Measurements from ENCODE around the gene PTPN20.

PTPN20 gene

DNA sequence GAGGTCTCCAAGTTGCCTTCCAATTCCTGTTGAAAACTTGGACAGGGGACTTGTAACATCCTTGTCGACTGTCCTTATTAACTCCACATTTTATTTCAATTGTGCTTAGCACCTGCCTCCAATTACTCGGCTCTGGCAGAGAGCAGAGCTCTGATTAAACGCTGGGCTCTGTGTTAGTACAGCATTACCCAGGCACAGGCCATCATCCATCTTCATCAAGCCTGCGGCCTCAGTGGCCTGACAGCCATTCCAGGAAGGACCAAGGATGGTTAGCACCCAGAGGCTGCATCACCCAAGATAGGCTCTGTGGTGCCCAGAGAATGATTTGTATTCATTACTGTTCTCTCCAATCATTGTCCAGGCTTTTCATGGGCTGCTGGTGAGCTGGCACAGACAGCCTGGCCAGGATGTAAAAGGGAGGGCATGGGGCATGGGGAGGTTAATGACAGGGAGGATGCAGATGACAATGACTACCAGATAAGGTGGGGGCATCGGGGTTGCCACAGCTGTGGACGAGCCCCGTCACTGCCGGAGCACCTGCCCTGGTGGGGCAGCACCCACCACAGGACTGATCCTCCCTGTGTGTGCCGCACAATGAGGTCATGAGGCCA, 123.3 kb downstream of the PTPN20 start:
- TF ChIP-seq, protein P1, sequence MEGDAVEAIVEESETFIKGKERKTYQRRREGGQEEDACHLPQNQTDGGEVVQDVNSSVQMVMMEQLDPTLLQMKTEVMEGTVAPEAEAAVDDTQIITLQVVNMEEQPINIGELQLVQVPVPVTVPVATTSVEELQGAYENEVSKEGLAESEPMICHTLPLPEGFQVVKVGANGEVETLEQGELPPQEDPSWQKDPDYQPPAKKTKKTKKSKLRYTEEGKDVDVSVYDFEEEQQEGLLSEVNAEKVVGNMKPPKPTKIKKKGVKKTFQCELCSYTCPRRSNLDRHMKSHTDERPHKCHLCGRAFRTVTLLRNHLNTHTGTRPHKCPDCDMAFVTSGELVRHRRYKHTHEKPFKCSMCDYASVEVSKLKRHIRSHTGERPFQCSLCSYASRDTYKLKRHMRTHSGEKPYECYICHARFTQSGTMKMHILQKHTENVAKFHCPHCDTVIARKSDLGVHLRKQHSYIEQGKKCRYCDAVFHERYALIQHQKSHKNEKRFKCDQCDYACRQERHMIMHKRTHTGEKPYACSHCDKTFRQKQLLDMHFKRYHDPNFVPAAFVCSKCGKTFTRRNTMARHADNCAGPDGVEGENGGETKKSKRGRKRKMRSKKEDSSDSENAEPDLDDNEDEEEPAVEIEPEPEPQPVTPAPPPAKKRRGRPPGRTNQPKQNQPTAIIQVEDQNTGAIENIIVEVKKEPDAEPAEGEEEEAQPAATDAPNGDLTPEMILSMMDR (IDR thresholded peaks at IDR 0.05; ENCODE audit: control insufficient read depth, insufficient read depth, low read depth, low read length, missing control alignments), result no peak
- no peak for DNase-seq (ENCODE audit: low read depth)
- H3K4me3 ChIP-seq (ENCODE audit: control insufficient read depth, low read depth, low read length), result no peak overlapping the region

DNA sequence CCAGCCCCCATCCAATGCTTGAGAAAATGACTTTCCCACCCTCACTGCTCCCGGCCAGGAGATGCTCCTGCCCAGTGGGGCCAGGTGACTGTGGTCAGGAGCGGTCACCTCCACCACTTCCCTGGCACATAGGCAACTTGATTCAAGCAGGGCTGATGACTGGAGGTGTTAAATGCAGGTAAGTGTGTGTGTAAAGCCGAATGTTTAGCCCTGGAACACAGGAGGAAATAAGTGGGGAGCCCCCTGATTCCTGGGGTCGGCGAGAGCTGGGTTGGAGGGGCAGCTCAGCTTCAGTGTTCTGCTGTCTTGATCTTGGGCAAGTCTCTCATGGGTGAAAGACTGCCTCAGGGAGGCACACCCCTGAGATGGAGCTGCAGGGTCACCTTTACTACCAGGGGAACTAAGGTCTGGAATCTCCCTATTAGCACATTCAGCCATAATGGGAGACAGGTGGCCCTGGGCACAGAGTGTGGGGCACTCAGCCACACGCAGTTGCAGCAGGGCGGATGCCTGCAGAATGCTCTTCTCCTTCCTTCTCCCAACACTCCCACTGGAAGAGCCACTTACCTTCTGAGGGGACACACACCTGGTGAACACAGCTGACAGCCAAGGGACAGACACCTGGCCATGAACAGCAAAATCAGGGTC, 124.1 kb downstream of the PTPN20 start:
- no peak for DNase-seq (ENCODE audit: low read depth)
- no peak overlapping the region for H3K4me3 ChIP-seq (ENCODE audit: control insufficient read depth, low read depth, low read length)
- TF ChIP-seq, protein P1 (IDR thresholded peaks at IDR 0.05; ENCODE audit: control insufficient read depth, insufficient read depth, low read depth, low read length, missing control alignments), result no peak

DNA sequence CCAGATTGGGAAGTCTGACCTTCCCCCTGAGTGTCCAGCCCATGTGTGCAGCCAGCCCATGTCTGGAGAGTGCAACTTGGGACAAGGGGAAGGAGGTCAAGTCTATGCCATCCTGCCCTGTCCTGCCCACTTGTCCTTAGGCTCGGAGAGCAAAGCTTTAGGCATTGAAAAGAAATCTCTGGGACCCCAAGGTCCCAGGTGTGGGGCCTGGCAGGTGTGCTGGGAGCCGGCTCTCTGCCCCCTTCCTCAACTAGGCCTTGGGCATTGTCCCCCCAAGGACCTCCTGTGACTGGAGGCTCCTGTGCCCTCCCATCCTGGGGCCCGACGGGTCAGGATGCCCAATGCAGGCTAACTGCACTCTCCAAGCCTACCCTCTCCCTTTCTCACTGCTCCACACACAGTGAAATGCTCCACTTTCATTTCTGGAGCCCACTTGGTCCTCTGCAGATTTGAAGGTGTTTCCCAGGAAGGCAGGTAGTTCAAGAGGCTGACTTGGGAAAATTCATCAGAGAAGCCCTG, 124.7 kb downstream of the PTPN20 start:
- DNase-seq (ENCODE audit: low read depth), result no peak
- H3K4me3 ChIP-seq (ENCODE audit: control insufficient read depth, low read depth, low read length), result no peak overlapping the region
- TF ChIP-seq, protein P1 (IDR thresholded peaks at IDR 0.05; ENCODE audit: control insufficient read depth, insufficient read depth, low read depth, low read length, missing control alignments), result no peak

DNA sequence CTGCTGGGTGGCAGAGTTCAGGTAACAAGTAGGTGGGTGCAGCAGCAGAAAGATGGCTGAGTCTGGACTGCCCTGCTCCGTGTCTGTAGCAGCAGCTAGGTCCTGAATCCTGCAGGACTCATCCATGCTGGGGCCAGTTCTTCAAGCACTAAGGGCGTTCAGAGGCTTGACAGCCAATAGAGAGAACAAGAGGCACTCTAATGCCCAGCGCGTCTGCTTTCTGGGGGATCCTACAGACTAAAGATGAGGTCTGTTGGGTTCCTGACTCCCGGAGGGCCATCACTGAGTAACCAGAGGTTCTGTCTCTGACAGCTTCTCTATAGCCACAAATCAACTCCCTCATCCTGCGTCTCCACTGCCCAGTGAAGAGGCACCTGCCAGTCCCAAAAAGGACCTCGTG, 125.5 kb downstream of the PTPN20 start:
- TF ChIP-seq, protein P1 (IDR thresholded peaks at IDR 0.05; ENCODE audit: control insufficient read depth, insufficient read depth, low read depth, low read length, missing control alignments), result no peak
- DNase-seq (ENCODE audit: low read depth), result no peak
- no peak overlapping the region for H3K4me3 ChIP-seq (ENCODE audit: control insufficient read depth, low read depth, low read length)

DNA sequence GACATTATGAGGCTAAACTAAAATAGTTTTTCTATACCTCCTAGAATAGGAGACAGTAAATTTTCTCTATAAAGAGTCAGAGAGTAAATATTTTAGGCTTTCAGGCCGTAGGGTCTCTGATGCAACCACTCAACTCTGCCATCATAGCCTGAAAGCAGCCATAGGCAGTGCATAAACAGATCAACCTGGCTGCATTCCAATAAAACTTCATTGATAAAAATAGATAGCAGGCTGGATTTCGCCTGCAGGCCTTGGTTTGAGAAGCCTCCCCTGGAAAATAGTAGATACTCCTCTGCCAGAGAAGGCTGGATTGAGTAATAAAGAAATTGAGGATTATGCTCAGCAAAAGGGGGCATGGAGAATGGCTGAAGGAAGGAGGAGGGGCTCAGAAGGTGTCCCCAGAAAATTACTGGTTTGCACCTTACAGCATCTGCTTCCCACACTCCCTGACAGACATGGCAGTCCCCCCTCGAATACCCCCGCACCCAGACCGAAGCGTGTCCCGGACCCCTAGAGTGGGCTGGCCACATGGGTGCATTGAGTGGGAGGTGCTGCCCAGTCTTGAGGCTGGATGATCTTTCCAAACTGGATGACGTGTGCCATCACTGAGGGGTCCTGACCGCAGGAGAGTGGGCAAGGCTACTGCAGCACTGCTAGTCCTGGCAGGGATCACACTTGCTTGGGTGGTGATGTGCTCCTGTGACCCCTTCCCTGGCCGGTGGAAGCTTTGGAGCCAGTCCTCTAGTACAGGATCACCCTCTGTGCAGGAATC, 126.6 kb downstream of the PTPN20 start:
- DNase-seq (ENCODE audit: low read depth), result no peak
- no peak overlapping the region for H3K4me3 ChIP-seq (ENCODE audit: control insufficient read depth, low read depth, low read length)
- TF ChIP-seq, protein P1 (IDR thresholded peaks at IDR 0.05; ENCODE audit: control insufficient read depth, insufficient read depth, low read depth, low read length, missing control alignments), result no peak

DNA sequence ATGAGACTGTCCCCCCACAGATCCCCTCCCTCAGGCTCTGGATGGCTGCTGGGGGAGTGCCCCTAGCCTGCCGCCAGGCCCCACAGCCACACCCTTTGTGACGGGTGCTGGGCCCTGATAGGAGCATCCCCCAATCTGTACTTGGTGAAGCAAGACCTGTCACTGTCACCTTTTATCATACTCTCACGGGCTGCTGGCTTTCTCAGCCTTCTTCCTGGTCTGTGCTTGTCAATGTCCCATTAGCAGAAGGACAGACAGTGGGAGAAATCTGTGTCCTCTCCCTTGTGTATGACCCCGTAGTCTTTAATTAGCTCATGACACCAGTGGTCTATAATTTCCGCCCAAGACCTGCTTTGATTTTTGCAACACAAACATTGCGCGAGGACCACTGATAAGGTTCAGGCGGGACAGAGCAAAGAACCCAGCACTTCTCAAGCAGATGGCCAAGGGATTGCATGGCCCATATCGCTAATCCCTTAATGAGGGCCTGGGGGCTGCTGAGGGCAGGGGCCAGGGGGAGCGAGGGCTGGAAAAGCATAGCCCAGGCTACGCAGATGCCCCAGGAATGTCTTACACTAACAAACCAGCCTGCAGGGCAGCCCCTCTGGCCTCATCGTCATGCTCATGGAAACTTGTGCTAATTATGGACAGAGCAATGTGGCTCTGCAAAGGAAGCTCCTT, 127.8 kb downstream of the PTPN20 start:
- no peak overlapping the region for H3K4me3 ChIP-seq (ENCODE audit: control insufficient read depth, low read depth, low read length)
- no peak for DNase-seq (ENCODE audit: low read depth)
- TF ChIP-seq, protein P1 (IDR thresholded peaks at IDR 0.05; ENCODE audit: control insufficient read depth, insufficient read depth, low read depth, low read length, missing control alignments), result no peak
